SKM-1 treated with dmso at 0.1 percent for 144 hours (cell line): ENCODE measurements around the gene PTCRA.
"Not testable (repeated sequence)": the region's sequence is repeated elsewhere in the genome, so short reads cannot be mapped to it uniquely, and the experiment has no call there.

ENCODE experiments used
- DNase-seq: peaks from one replicate; lab custom pipeline; 2025; ENCODE audit not compliant: unreplicated experiment; lab: John Stamatoyannopoulos, UW

The PTCRA gene

DNA sequence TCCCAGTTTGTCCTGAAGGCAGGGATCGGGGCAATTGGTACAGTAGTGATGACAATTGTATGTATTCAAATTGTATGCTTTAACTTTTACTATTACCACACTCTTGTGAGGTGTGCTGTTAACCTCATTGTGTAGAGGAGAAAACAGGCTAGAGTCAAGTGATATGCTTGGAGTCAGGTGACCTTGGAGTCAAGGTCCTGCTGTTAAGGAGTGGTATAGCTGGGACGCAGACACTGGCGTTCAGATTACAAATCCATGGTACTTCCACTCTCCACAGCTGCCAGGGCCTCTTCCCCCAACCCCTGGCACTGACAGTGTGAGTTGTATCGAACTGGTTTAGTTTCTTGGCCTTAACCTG is 23.9 kb downstream of the PTCRA start:
- DNase-seq = no peak

DNA sequence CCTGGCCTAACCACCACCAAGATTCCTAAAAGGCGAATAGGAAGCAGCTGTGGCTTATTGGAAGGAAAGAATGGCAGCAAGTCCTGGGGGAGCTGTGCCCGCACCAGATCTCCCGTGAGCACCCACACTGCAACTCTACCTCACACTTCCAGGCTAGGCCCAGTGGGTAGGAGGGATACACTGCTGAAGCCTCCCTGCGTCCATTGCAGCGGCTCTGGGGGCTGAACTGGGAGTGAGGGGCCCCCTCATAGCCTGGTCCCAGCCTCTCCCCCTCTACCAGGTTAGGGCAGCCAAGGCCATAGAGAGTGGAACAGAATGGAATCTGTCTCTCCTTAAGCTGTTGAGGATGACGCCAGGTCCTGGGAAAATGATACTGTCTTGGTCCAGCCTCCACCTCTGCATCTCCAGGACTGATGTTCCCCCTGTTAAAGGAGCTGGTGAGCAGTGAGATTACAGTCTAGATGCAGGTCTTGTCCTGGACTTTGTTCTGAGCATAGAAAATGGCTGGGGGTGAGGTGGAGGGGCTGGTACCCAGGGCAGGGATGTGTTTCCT is 24.7 kb downstream of the PTCRA start:
- DNase-seq = no peak

DNA sequence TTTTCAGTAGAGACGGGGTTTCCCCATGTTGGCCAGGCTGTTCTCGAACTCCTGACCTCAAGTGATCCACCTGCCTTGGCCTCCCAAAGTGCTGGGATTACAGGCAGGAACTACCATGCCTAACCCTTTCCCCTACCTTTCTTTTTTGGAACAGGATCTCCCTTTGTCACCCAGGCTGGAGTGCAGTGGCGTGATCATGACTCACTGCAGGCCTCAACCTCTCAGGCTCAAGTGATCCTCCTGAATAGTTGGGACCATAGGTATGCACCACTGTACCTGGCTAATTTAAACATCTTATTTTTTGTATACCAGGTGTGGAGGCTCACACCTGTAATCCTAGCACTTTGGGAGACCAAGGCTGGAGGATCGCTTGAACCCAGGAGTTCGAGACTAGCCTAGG is 25.5 kb downstream of the PTCRA start:
- DNase-seq = not testable (repeated sequence)

DNA sequence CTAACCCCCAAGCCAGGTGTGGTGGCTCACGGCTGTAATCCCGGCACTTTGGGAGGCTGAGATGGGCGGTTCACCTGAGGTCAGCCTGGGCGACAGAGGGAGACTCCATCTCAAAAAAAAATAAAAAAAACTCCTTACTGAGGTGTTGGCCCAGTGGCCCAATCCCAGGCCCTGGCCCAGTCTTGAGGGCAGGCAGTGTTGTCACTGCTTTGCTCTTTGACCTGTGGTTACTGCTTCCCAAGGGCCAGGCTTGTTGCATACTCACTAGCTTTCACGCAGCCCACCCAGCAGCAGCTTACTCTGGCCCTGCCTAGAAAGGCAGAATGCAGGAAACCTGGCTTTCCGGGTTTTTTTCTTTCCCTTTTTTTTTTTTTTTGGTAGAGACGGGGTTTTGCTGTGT is 26.6 kb downstream of the PTCRA start:
- no peak for DNase-seq

DNA sequence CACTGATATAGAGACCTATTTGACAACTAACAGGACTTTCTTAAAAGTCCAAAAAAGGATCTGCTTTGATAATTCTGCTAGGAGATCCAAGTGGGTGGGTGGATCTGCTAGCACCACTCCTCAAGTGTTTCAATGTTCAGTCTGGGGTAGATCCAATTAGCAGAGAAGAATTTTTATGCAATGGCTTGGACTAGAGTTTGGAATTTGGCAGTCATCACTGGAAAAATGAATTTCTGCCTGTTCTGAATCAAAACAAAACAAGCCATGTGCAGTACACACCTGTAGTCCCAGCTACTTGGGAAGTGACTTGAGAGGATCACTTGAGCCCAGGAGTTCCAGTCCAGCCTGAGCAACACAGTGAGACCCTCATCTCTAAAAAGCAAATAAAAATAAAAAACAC is 32.1 kb downstream of the PTCRA start:
- no peak for DNase-seq

DNA sequence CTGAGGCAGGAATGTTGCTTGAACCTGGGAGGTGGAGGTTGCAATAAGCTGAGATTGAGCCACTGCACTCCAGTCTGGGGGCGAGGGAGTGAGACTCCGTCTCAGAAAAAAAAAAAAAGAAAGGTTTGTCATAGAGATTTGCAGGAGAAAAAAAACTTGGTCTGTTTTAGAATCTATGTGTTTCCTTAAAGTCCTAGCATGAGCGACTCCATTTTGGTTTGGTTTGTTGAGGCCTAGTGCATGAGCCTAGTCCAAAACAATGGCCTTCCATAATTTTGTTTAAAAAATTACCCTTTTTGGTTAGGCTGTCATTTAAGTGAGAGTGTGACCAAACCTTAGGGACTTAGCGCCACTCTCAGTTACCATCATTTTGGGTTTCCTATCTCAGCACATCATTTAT is 36.5 kb downstream of the PTCRA start:
- DNase-seq = no peak

DNA sequence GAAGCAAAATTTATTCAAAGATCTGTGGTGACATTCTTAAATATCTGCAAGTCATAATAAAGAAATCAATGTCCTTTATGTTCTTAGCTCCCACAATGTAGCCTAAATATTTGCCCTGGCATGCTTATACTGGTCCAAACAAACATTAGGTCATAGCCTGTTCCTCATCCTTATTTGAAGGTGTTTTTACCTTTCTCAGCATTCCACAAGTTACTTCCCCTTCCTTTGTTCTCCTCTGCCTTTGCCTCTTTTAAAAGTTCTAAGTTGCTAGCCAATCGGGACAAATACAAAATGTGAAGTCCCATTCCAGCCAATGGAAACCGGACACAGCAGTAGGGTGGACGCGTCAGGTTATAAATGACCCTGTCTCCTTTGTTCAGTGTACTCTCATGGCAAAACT is 38.6 kb downstream of the PTCRA start:
- DNase-seq = not testable (repeated sequence)

DNA sequence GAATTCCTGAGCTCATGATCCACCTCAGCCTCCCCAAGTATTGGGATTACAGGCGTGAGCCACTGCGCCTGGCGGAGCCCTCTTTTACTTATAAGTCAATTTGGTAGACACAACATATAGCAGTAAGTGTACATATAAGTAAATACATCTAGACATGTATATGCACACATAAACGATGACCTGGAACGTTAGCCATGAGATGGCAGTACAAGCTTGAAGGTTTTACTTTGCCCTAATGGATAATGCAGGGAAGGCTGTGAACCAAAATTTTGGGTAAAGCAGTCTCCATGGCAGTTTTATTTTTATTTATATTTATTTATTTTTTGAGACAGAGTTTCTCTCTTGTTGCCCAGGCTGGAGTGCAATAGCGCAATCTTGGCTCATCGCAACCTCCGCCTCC is 42.3 kb downstream of the PTCRA start:
- DNase-seq = no peak

DNA sequence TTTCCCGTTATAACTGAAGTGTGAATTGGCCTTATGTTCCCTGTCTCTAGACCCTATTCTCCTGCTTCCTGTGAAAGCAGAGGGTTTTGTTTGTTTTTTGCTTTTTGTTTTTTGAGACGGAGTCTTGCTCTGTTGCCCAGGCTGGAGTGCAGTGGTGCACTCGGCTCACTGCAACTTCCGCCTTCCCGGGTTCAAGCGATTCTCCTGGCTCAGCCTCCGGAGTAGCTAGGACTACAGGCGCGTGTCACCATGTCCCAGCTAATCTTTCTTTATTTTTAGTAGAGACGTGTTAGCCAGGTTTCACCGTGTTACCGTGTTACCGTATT is 44.0 kb downstream of the PTCRA start:
- no peak for DNase-seq

DNA sequence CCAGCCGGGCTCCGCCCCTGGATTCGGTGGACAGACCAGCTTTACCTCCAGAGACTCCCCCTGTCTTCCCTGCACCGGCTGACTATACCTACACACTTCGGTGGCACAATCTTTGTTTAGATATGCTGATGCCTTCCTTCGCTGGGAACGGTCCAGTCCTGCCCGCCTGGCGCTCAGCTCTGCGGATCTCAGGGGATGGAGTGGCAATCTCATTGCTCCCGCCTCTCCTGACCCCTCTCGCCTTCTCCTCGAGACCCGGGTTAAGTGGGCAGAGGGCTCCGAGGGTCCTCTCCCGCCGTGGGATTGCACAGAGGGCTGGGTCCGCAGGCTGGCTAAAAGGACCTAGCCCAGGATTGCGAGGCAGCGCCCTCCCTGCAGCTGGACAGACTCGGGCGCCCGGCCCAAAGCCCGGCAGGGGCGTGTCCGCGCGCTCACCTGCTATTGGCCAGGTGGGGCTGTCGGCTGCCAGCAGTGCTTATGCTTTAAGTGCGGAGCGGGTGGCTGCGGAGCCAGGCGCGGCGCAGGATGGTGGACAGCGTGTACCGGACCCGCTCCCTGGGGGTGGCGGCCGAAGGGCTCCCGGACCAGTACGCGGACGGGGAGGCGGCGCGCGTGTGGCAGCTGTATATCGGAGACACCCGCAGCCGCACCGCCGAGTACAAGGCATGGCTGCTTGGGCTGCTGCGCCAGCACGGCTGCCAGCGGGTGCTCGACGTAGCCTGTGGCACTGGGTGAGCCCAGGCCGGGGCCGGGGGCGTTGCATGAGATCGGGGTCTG is 44.6 kb downstream of the PTCRA start, which contains the start of gene GNMT:
Gene GNMT, plus strand, starts transcription at position 512 of the 777 bp plus-strand sequence. Its CDS starts 14 bp downstream, at position 526.
- no peak for DNase-seq

DNA sequence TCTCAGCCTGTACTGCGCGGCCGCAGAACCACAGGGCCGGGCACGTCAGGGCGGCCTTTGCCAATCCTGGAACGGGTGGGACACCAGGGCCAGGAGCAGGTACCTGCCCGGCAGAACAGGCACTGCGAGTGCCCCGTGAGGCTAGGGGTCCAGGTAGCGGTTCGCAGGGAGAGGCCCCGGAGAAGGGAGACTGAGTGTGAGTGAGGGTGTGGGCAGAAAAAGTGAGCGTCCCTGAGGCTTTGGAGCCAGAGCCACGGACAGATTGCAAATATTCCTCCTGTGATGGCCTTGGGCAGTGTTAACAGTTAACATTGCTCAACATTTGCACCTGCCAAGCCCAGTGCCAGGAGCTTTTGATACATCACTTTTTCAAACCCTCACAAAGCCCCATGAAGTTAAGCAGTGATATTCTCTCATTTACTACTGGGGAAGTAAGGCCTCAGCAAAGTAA is 45.2 kb downstream of the PTCRA start:
- DNase-seq = no peak

DNA sequence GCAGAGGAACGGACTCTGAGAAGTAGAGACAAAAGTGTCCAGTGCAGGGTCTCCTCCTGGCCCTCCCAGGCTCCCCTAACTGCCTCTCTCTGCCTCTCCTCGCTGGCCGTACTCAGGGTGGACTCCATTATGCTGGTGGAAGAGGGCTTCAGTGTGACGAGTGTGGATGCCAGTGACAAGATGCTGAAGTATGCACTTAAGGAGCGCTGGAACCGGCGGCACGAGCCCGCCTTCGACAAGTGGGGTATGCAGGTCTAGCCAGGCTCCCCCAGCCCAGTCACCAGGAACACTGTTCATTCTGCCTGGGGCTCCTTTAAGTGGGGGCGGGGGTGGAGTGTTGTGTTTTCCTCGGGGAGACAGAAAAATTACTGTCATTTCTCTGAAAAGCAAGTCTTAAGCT is 46.2 kb downstream of the PTCRA start:
- DNase-seq = no peak

DNA sequence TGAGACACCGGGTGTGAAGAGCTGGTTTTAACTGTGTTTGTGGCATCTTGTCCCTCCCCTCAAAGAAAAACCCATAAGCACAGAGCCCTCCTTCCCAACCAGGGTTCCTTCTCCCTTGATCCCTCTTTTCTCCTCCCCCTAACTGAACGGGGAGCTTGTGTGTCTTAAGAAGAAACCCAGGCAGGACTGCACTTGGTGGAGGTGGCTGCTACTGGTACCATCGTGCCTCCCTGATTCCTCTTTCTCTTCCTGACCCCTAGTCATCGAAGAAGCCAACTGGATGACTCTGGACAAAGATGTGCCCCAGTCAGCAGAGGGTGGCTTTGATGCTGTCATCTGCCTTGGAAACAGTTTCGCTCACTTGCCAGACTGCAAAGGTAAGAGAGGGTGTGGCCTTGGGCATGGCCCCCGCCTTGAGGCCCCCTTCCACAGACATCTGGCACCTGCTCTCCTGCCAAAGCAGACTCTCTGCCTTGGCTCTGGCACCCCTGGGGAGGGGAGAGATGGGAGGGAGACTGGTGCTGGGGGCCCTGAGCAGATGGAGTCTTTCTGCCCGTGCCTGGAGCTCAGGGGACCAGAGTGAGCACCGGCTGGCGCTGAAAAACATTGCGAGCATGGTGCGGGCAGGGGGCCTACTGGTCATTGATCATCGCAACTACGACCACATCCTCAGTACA is 46.8 kb downstream of the PTCRA start:
- no peak for DNase-seq

DNA sequence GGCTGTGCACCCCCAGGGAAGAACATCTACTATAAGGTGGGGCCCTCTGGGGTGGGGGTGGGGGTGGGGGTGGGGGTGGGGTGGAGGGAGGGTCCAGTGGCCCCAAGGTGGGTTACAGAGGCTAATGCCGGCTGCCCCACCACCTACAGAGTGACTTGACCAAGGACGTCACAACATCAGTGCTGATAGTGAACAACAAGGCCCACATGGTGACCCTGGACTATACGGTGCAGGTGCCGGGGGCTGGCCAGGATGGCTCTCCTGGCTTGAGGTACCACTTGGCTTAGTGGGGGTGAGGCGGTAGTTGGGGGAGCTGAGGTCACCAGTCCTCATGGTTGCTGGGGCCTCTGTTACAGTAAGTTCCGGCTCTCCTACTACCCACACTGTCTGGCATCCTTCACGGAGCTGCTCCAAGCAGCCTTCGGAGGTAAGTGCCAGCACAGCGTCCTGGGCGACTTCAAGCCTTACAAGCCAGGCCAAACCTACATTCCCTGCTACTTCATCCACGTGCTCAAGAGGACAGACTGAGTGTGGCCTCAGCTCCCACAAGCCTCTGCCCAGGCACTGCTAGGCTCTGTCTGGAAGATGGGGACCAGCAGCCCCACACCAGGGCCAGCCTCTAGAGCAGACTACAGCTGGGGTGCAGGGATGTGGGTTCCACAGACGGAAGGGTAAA is 47.5 kb downstream of the PTCRA start:
- no peak for DNase-seq

DNA sequence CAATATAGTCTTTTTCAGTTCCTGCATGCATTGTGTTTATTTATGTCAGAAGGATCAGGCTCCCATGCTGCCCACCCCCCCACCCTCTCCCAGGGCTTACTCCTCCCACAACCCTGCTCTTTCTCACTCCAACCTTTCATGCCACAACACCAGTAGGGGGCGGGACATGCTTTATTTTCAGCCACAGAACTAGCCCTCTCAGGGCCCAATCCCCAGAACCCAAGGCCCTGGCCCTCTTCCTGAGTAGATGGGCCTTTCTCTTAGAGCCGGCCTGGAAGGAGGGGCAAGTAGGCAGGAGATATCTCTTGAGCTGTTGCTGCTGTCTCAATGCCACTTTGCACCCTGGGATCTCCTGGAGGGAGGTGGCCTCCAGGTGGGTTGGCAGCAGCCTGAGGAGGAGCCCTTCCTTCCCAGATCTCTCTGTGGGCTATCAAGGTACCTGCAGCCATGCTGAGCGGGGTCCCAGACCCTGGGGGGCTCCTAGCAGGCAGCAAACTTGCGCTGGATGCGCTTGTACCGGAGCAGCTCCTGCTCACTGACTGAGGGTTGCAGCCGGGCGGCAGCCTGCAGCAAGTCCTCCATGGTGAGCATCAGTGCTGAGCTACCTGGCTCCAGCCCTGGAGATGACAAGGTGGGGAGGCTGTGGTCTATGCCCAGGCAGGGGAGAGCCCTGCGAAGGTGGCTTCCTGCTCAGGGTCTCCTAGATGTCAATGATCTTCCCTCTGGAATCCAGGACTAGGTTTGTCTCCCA is 48.2 kb downstream of the PTCRA start:
- peak; percentile 30 for DNase-seq

DNA sequence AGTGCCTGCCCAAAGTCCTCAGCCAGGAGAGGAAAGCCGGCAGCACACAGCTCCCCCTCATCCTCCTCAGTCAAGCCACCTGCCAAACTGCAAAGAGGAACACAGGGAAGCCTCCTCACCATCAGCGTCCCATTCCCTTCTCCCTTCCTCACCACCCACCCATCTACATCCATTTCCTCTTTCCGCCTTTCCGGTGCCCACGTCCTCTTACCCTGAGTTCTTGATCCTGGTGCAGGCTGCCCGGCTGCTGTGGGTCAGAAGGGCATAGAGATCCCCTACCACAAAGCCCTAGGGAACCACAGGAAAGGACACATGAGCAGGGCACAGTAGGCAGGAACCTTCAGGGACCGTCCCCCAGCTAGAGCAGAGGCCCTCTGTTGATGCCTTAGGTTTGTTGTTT is 50.7 kb downstream of the PTCRA start:
- DNase-seq = no peak

DNA sequence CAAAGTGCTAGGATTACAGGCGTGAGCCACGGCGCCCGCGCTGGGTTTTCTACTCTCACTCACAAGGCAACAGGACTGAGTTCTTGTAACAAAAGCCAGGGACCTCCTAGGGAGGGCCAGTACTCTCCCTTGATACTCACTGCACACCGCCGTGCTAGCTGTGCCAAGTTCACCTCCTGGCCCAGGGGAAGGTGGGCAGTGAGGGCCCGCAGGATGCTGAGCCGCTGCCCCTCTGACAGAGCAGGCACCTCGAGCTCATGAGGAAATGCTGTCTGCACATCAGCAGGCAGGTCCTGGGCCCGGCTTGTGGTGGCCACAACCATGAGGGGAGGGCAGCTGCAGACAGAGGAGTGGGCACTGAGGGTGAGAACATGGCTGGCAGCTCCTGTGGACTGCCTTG is 51.4 kb downstream of the PTCRA start:
- no peak for DNase-seq

DNA sequence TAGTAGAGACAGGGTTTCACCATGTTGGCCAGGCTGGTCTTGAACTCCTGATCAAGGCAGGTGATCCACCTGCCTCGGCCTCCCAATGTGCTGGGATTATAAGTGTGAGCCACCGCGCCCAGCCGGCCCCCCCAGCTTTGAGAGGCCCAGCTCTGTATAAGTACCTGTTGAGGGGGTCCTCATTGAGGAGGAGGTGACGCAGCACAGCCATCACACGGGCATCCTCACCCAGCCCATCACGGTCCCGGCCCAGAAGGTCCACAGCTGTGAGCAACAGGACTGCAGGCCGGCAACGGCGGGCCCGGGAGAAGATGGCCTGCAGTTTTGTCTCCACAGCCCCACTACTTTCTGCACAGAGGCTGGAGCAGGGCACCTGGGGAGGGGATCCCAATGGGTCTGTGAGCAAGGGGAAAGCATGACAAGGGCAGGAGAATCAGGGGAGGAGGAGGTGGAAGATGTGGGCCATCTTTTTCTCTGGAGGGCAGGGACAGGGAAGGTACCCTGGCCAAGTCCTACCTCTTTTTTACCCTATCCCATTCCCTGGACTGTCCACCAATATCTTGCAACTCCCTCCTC is 52.4 kb downstream of the PTCRA start:
- DNase-seq = no peak

DNA sequence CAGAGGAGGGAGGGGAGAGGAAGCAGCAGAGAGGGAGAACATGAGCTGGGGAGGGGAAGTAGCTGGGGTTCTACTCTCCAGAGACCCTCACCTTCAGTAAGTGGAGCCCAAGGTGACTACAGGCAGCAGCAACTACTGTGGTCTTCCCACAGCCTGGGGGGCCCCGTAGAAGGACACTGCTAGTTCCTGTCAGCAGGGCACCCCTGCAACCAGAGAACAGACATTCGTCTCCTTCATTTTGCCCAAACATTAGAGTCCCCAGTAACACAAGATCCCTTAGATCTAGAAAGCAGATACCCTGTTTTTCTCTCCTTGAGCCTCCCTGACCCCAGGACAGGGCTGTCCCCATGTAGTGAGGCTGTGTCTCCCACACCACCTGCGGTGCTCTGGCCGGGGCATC is 52.9 kb downstream of the PTCRA start:
- no peak for DNase-seq

DNA sequence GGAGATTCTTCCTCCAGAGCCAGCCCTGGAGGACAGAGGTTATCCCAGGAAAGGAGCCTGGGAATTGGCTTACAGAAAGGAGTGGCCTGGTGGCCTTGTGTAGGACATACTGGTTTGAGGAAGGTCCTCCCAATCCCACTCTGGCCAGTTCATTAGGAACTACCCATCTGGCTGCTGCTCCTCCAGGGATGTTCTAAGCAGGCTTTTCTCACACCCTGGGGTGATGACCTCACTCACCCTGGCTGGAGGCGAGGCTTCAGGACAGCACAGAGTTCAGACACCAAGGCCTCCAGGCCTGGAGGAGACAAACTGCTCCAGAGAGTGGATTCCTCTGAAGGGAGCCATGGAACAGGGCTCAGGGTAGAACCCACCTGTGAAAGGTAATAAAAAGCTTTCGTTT is 53.6 kb downstream of the PTCRA start:
- no peak for DNase-seq

DNA sequence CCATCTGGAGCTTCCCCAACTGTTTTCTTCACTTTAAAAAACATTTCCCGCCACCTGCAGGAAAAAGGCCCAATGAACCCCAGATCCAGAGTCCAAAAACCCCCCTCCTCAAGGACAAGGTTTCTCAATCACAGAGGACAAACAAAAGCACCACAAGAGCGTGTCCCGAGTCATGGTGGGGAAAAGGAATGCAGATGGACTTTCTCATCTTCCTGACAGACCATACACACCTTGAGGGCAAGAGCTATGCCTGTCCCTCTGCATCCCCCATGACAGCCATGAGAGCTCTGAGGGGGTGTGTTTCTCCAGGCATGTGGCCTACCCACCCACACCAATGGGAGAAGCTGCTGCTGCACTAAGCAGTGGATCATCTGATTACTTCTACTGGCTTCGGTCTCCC is 54.1 kb downstream of the PTCRA start:
- DNase-seq = no peak
